Fibroblast of skin of left quadriceps (primary cell): ENCODE data around the gene BSX.
A peak's percentile ranks its signal among the peaks of the same experiment; 100 is the strongest.

Experiments used
- DNase-seq, 2 experiments: peaks; one replicate each; pipeline ENCODE4 v3.0.0-alpha.2; 2013; ENCODE audit warnings: low read depth in 2 of 2

Gene BSX

GRCh38 chr11:122981388-122982264 is at the start of gene BSX:
Gene BSX, minus strand, starts transcription at chr11:122981834. Its CDS starts 163 bp downstream, at chr11:122981671.
- DNase-seq, result peak; percentile 6 to 8

DNA sequence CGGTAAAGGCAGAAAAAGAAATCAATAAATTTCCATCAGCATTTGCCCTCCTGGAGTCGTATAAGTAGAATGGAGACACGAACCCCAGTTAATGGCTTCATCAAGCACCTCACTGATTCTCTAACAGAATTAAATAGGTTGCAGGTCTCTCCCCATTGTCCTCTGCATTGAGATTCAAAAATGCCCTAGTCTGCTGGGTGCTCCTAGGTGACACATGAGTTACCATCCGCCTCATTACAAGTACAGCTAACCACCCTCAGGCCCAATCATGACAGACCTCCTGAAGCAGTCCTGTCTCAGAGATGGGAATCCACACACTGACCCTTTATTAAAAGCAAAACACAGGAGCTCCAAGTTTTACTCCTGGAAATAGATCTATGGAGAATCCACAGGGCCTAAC is 48.9 kb upstream of the BSX start:
- no peak for DNase-seq

- DNase-seq, result peak; percentile 20
Measured at GRCh38 chr11:123020968-123021367, 39.3 kb upstream of the BSX start.

DNA sequence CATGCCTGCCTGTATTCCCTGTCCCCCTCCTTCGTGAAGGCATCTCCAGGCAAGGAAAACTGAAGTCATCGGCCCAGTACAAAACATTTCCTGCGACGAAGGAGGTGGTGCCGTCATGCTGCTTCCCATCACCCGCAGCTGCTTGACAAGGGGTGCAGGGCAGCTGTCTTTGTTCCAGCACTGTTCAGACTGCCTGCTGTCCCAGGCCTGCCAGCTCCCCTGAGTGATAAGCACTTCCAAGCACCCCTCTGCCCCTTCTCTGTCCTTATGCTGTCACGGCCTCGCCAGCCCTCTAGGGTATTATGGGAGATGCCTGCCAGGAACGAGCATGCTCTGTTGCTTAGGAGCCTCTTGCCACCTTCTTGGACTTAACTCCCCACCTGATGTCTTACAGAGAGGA is 37.1 kb upstream of the BSX start:
- DNase-seq, result no peak

DNA sequence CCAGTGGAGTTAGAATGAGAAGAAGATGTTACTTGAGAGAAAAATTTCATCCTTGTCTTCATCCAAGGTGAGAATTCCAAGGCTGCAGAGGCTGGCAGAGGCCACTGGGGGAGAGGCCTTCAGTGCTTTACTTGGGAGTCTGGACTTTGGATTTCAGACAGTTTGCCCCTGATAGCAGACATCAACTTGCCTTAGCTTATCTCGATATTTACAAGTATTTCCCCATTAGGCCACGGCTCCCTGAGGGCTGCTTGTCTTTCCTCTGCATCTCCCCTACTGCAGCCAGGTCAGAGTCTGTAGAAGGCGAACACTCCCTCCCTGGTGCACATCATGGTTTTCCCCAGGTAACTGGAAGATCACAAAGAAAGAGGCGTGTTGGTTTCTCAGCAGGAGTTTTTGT is 29.9 kb upstream of the BSX start:
- no peak for DNase-seq

DNA sequence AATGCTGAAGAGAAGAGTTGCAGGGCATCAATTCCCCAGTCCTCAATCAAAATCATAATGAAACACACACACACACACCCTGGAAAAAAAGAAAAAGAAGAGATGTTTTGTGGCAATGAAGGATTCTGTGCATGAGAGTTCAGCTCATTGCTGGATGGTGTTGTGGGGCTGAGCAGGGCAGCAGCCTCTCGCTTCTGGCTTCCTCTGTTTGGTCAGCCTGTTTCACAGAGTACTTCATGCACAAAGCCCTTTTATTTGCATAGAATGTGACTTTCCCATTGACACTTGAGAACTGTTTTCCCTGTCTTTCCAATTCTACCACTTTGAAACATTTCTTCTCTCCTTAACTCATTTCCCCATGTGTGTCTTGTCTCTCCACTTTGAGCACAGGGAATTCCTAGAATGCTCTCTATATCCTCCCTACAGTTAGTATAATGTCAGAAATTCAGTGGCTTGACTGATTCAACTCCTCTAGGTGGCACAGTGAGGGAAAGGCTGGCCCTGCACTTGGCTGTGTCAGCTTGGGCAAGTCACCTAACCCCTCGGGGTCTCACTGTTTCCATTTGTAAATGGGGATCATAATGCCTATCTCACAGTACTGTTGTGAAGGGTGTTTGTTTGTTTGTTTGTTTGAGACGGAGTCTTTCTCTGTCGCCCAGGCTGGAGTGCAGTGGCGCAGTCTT is 25.4 kb upstream of the BSX start:
- no peak for DNase-seq

DNA sequence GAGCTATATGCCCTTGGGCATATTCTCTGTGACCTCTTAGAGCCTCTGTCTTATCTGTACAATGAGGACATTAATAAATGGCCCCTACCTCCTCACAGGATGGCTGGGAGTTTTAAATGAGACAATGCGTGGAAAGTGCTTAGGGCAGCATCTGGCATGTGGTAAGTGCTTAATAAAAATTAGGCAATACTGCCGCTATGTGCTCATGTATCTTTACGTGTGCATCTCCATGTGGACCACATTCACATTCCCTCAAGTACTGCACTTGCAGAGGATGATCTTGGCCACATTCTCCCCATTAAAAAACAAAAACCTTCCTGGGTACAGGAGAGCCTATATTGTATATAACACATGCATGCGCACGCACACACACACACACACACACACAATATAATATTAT is 19.1 kb upstream of the BSX start:
- no peak for DNase-seq

DNA sequence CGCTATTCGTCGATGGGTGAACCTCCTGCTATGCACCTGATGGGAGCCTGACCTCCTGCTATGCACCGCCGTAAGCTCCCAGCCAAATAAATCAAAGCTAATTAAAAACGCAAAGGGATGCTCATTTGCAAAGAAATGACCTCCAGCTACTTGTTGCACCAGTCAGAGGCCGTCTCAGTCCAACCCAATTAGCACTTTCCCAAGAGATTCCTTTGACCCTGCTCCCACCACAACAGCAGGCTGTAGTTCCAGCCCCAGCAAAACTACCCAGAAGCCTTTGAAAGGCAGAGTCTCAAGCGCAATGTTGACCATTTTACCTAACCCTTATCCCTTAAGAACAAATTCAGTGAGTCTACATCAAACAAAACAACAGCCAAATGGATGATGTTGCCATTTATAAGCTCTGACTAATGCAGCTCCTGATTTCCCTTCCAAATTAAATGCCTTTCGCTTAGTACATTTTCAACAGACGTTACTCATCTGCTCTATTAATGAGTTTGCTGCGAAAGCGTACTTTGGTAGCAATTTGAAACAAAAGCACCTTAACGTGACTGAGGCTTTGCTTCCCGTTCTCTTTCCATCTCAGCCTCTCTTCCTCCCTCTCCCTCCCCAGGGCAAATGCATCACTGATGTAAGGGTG is 17.2 kb upstream of the BSX start:
- DNase-seq, result no peak

GRCh38 chr11:122995526-122995925 is 13.9 kb upstream of the BSX start:
- no peak for DNase-seq

GRCh38 chr11:122984186-122985011 is 2.8 kb upstream of the BSX start:
- DNase-seq, result no peak

DNA sequence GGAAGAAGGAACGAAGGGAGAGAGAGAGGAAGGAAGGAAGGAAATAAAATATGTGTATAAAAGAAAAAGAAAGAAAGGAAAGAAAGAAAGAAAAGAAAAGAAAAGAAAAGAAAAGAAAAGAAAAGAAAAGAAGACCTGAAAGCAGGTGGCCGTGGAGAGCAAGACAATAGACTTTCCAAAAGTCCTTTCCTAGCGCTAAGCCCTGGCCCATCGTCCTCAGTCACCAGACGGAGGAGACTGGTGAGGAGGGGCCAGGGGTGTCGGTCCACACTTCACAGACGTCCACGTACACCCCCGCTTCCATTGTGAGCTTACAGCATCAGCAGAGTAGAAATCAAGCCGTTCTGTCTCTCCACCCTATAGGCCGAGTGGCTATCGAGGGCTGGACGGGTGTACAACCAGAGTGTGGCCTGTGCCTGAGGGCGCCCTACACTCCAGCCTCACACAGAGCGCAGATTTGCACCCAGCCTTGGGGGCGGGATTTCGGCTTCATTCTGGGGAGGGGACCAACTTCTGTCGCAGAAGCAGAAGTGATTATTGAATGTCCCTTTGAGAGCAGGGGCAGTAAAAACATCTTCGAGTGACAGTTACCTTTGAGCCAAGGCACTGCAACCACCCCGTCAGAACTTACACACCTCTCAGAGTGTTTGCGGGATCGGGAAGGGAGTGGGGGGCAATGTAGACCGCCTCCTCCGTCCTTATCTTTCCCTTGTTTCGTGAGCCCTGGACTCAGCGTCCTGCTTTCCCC is 2.0 kb upstream of the BSX start:
- no peak for DNase-seq

GRCh38 chr11:122979815-122980595 is 1.6 kb downstream of the BSX start:
- no peak for DNase-seq

GRCh38 chr11:122979103-122979814 is 2.4 kb downstream of the BSX start:
- DNase-seq, result no peak

DNA sequence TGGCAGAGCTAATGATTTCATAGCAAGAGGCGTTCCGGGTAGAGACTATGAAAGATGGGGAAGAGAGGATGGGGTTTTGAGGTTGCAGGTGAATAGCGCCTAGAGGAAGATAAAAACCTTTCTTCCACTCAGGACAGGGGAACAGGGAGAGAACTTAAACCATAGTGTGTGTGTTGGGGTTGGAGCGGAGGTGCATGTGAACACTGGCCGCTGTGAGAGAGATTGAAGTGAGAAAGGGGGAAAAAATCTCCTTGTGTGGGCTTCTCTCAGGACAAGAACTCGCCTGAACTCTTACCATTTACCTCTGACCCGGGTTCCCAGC is 3.4 kb downstream of the BSX start:
- DNase-seq, result no peak

GRCh38 chr11:122977470-122978298 is 4.0 kb downstream of the BSX start:
- no peak for DNase-seq

- DNase-seq, result no peak
Measured at GRCh38 chr11:122976734-122977469, 4.7 kb downstream of the BSX start.

- DNase-seq, result no peak
Measured at GRCh38 chr11:122976061-122976733, 5.4 kb downstream of the BSX start.

DNA sequence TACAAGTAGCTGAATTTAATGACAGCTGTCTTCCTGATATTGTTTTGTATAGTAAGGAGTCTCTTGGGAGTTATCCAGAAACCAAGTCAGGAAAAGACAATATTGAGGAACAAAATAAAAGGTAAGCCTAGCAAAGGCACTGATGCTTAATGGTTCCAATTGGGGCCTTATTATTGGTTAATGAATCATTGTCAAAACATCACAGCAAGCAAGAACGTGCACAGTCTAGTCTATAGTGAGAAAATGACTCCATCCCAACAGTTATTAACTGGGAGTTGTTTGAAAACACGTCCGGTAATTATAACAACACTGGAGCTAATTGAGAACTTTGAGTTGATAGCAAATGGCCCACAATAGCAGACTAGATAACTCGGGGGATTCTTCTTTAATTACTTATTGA is 17.7 kb downstream of the BSX start:
- no peak for DNase-seq
